Measurements from ENCODE around the gene CXCL16.

CXCL16 gene

GRCh38 chr17:4753392-4753791, 13.7 kb upstream of the CXCL16 start:
- DNase-seq = no peak

- DNase-seq = no peak
Measured at GRCh38 chr17:4751932-4752331, 12.2 kb upstream of the CXCL16 start.

GRCh38 chr17:4750606-4751005, 10.9 kb upstream of the CXCL16 start:
- no peak for DNase-seq

- no peak for DNase-seq
Measured at GRCh38 chr17:4748686-4749085, 9.0 kb upstream of the CXCL16 start.

GRCh38 chr17:4747847-4748246, 8.1 kb upstream of the CXCL16 start:
- no peak for DNase-seq

GRCh38 chr17:4744999-4745969, 5.6 kb upstream of the CXCL16 start:
- DNase-seq = peak; percentile 17

GRCh38 chr17:4743898-4744297, 4.2 kb upstream of the CXCL16 start:
- no peak for DNase-seq

- DNase-seq = no peak
Measured at GRCh38 chr17:4743216-4743615, 3.5 kb upstream of the CXCL16 start.

GRCh38 chr17:4742629-4743028, 2.9 kb upstream of the CXCL16 start:
- DNase-seq = no peak

- DNase-seq = no peak
Measured at GRCh38 chr17:4742133-4742532, 2.4 kb upstream of the CXCL16 start.

- no peak for DNase-seq
Measured at GRCh38 chr17:4741544-4741943, 1.8 kb upstream of the CXCL16 start.

- no peak for DNase-seq
Measured at GRCh38 chr17:4740584-4740983, 856 bp upstream of the CXCL16 start.

- DNase-seq = no peak
Measured at GRCh38 chr17:4740025-4740351, 260 bp upstream of the CXCL16 start.

- DNase-seq = peak; percentile 57
Measured at GRCh38 chr17:4738136-4739121, 1.3 kb downstream of the CXCL16 start.

GRCh38 chr17:4735876-4736651, 3.7 kb downstream of the CXCL16 start:
- no peak for DNase-seq

GRCh38 chr17:4734857-4735475, 4.8 kb downstream of the CXCL16 start:
- DNase-seq = no peak

- no peak for DNase-seq
Measured at GRCh38 chr17:4733073-4733531, 6.6 kb downstream of the CXCL16 start.

- no peak for DNase-seq
Measured at GRCh38 chr17:4728124-4728523, 11.6 kb downstream of the CXCL16 start.

GRCh38 chr17:4725646-4726310, 13.9 kb downstream of the CXCL16 start:
- DNase-seq = no peak

GRCh38 chr17:4724650-4725049, 15.1 kb downstream of the CXCL16 start:
- no peak for DNase-seq

- DNase-seq = no peak
Measured at GRCh38 chr17:4722678-4723240, 17.0 kb downstream of the CXCL16 start.

Data from right kidney (tissue), 1 donor.